LNCaP clone FGC (cell line): ENCODE data around the gene DAGLA.
A peak's percentile ranks its signal among the peaks of the same experiment; 100 is the strongest.

Experiments
- DNase-seq: peaks from one replicate; pipeline ENCODE4 v3.0.0-alpha.2; 2011; ENCODE audit warnings: low read depth
- H3K4me3 ChIP-seq: 2 replicates; pipeline ENCODE4 v1.5.1; 2011; ENCODE audit warnings: mild to moderate bottlenecking, low read depth, low read length, control low read depth
- CTCF ChIP-seq: IDR thresholded peaks from 2 replicates; pipeline ENCODE4 v1.5.1; 2012; ENCODE audit warnings: mild to moderate bottlenecking; ENCODE audit not compliant: control insufficient read depth, insufficient read depth; ENCODE audit errors: extremely low read depth

The DAGLA gene

GRCh38 chr11:61791737-61792309 is 111.6 kb downstream of the DAGLA start:
- peak overlapping the region; percentile 86 for H3K4me3 ChIP-seq
- peak; percentile 67 for DNase-seq
- TF ChIP-seq CTCF, result no peak

- TF ChIP-seq CTCF, result no peak
- peak within 1 kb of the TSS; percentile 86 for H3K4me3 ChIP-seq
- DNase-seq, result peak; percentile 82
Observed at GRCh38 chr11:61792310-61793082, 112.3 kb downstream of the DAGLA start, which contains the start of the genes FEN1 and TMEM258. FEN1 (plus strand) TSS chr11:61792911; CDS start chr11:61795362, 2,451 bp downstream. TMEM258 (minus strand) TSS chr11:61792599; CDS start chr11:61792558, 41 bp downstream.

- TF ChIP-seq CTCF, result no peak
- DNase-seq, result no peak
- H3K4me3 ChIP-seq, result peak overlapping the region; percentile 86
Observed at GRCh38 chr11:61793083-61793828, 113.1 kb downstream of the DAGLA start.

GRCh38 chr11:61793829-61794204 is 113.6 kb downstream of the DAGLA start:
- no peak for DNase-seq
- H3K4me3 ChIP-seq, result peak overlapping the region; percentile 86
- no peak for TF ChIP-seq CTCF

- no peak for TF ChIP-seq CTCF
- no peak overlapping the region for H3K4me3 ChIP-seq
- DNase-seq, result no peak
Observed at GRCh38 chr11:61794579-61794978, 114.4 kb downstream of the DAGLA start.

GRCh38 chr11:61795459-61795858 is 115.3 kb downstream of the DAGLA start:
- no peak overlapping the region for H3K4me3 ChIP-seq
- DNase-seq, result no peak
- TF ChIP-seq CTCF, result no peak
